ENCODE measurements around the gene RALGPS2.

The RALGPS2 gene

DNA sequence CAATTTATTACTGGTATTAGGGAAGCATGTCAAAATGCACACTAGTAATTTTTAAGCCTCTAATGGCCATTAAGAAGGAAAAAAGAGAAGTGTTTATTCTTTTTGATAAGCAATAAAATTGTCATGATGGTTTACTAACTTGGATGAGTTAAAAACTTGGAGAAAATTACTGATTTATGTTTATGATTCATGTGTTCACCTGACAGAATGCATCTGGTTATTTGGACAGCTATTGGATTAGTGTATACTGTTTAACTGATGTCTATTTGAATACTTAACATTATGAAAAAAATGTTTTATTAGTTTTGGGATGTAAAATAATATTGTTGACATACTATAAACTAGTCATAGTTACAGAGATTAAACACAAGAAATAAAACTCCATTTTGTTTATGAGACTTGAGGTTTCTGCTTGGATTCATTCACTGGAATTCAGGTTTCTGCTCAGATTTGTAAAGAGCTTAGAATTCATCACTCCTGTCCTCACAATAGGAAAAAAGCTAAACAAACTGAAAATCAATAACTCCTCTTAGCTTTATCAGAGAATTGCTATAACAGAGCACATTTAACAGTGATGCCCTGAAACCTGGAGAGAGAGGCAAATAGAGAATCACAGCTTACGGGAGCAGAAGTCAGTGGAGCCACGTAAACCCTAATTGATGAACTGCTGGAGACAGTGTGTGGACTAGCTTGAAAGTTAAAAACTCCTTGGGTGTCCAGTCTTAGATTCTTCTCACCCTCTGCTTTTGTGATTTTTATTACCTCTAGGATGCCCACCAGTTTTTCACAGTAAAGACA, 56.7 kb downstream of the RALGPS2 start:
- in situ Hi-C loops (cut with HindIII; ENCODE audit: low sequenced_read_pairs) = no loop called here
- no peak for TF ChIP-seq CTCF (IDR thresholded peaks at IDR 0.05; ENCODE audit: low read depth, low read length, missing control alignments)
- no peak for DNase-seq (ENCODE audit: low read depth)
- no peak overlapping the region for H3K4me3 ChIP-seq (ENCODE audit: low read depth, low read length)

DNA sequence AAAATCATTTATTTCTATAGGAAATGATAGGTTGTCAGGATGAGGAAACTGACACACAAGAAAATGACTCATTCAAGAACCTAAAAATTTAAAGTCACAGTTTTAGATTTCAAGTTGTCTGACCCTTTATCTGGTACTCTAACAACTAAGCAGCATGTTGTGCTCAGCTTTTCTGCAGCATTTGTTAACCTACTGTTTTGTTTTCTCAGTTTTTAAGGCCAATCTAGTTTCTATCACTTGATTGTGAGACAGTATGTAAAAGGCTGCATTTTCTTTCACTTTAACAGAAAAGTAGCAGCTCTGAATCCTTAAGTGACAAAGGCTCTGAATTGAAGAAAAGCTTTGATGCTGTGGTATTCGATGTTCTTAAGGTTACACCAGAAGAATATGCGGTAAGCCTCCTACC, 59.1 kb downstream of the RALGPS2 start:
- DNase-seq (ENCODE audit: low read depth) = no peak
- TF ChIP-seq CTCF (IDR thresholded peaks at IDR 0.05; ENCODE audit: low read depth, low read length, missing control alignments) = no peak
- H3K4me3 ChIP-seq (ENCODE audit: low read depth, low read length) = no peak overlapping the region
- in situ Hi-C loops (cut with HindIII; ENCODE audit: low sequenced_read_pairs) = no loop called here

DNA sequence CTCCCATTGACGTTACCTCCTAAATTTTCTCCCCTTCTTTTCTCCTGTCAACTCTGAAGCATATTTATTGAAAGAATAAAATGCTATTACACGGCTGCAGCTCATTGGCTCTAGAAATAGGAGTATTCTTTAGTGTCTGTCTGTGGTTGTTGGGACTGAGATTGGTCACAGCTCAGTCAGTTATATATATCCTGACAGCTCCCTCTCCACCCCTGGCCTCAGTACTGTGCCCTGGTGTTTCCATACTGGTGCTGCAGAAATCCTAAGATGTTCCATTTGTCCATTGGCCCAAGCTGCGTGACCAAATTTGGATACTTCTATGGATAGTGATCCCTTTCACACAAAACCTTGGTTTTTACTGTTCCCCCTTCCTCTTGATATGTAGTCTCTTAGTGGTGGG, 67.3 kb downstream of the RALGPS2 start:
- DNase-seq (ENCODE audit: low read depth) = no peak
- H3K4me3 ChIP-seq (ENCODE audit: low read depth, low read length) = no peak overlapping the region
- no peak for TF ChIP-seq CTCF (IDR thresholded peaks at IDR 0.05; ENCODE audit: low read depth, low read length, missing control alignments)
- in situ Hi-C loops (cut with HindIII; ENCODE audit: low sequenced_read_pairs) = no loop called here

DNA sequence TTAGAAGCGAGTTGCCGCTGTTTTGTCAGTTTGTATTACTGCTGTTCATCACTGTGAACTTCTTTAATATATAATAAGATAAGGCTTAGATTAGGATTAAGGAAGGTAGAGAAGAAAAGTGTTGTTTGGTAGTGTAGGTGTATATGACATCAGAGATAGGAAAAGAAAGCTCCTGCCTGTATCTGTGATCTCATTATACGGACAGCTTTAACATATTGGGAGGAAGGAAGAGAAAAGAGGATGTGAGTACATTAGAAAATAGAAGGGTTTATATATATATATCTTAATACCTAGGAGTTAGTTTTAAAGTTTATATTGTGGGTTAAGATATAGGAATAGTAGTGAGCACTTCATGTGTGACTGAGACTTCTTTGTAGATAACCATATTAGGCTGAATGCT, 71.0 kb downstream of the RALGPS2 start:
- no peak overlapping the region for H3K4me3 ChIP-seq (ENCODE audit: low read depth, low read length)
- DNase-seq (ENCODE audit: low read depth) = no peak
- in situ Hi-C loops (cut with HindIII; ENCODE audit: low sequenced_read_pairs) = no loop called here

GRCh38 chr1:178797590-178797989, 72.5 kb downstream of the RALGPS2 start:
- H3K4me3 ChIP-seq (ENCODE audit: low read depth, low read length) = no peak overlapping the region
- TF ChIP-seq CTCF (IDR thresholded peaks at IDR 0.05; ENCODE audit: low read depth, low read length, missing control alignments) = no peak
- in situ Hi-C loops (cut with HindIII; ENCODE audit: low sequenced_read_pairs) = no loop called here
- no peak for DNase-seq (ENCODE audit: low read depth)

More for the DNA sequence above, 71.0 kb downstream of the RALGPS2 start:
- no peak for TF ChIP-seq CTCF (IDR thresholded peaks at IDR 0.05; ENCODE audit: low read depth, low read length, missing control alignments)

- in situ Hi-C loops (cut with HindIII; ENCODE audit: low sequenced_read_pairs) = no loop called here
- no peak overlapping the region for H3K4me3 ChIP-seq (ENCODE audit: low read depth, low read length)
- TF ChIP-seq CTCF (IDR thresholded peaks at IDR 0.05; ENCODE audit: low read depth, low read length, missing control alignments) = no peak
- no peak for DNase-seq (ENCODE audit: low read depth)
Observed at GRCh38 chr1:178798232-178798861, 73.3 kb downstream of the RALGPS2 start.

Data from astrocyte of the cerebellum (primary cell).